Trophoblast cell (in vitro differentiated cells and primary cell): Measurements from ENCODE around the gene SLC25A4.

ENCODE experiments used
- DNase-seq, 2 donors: peaks; one replicate each; pipeline ENCODE4 v3.0.0-alpha.2; 2016
- H2AFZ ChIP-seq: 2 replicates; pipeline ENCODE4 v1.6.1; 2013; ENCODE audit warnings: low read length, moderate library complexity, mild to moderate bottlenecking; ENCODE audit not compliant: insufficient read depth, poor library complexity
- H2AK5ac ChIP-seq: 2 replicates; pipeline ENCODE4 v1.6.1; 2013; ENCODE audit warnings: mild to moderate bottlenecking, low read length
- H2BK120ac ChIP-seq: 2 replicates; pipeline ENCODE4 v1.6.1; 2013; ENCODE audit warnings: low read length, mild to moderate bottlenecking, moderate library complexity; ENCODE audit not compliant: insufficient read depth, poor library complexity
- H2BK12ac ChIP-seq: 2 replicates; pipeline ENCODE4 v1.6.1; 2013; ENCODE audit warnings: mild to moderate bottlenecking, low read length, moderate library complexity
- H2BK5ac ChIP-seq: 2 replicates; pipeline ENCODE4 v1.6.1; 2013; ENCODE audit warnings: low read length, low read depth, moderate library complexity, mild to moderate bottlenecking; ENCODE audit not compliant: poor library complexity
- H3K14ac ChIP-seq: 2 replicates; pipeline ENCODE4 v1.6.1; 2013; ENCODE audit warnings: mild to moderate bottlenecking, low read length
- H3K18ac ChIP-seq: 2 replicates; pipeline ENCODE4 v1.6.1; 2013; ENCODE audit warnings: mild to moderate bottlenecking, low read length
- H3K23ac ChIP-seq: 2 replicates; pipeline ENCODE4 v1.6.1; 2013; ENCODE audit warnings: low read length
- H3K27ac ChIP-seq: 2 replicates; pipeline ENCODE4 v1.5.1; 2013; ENCODE audit warnings: low read depth, mild to moderate bottlenecking, inconsistent platforms, low read length, moderate library complexity
- H3K27me3 ChIP-seq: 2 replicates; pipeline ENCODE4 v1.6.1; 2013; ENCODE audit warnings: inconsistent platforms, mild to moderate bottlenecking, low read length, moderate library complexity; ENCODE audit not compliant: insufficient read depth
- H3K36me3 ChIP-seq, 2 experiments: 1 replicate in 1 of 2; 2 replicates in 1 of 2; pipeline ENCODE4 v1.6.1; 2013; ENCODE audit warnings: low read length in 2 of 2, mild to moderate bottlenecking in 2 of 2, moderate library complexity in 1 of 2; ENCODE audit not compliant: insufficient read depth in 2 of 2, control insufficient read depth in 1 of 2
- H3K4ac ChIP-seq: 2 replicates; pipeline ENCODE4 v1.6.1; 2013; ENCODE audit warnings: low read depth, mild to moderate bottlenecking, low read length, moderate library complexity
- H3K4me1 ChIP-seq, 2 experiments: 1 replicate in 1 of 2; 2 replicates in 1 of 2; pipeline ENCODE4 v1.6.1; 2013; ENCODE audit warnings: low read length in 2 of 2, mild to moderate bottlenecking in 2 of 2, moderate library complexity in 1 of 2; ENCODE audit not compliant: insufficient read depth in 2 of 2, control insufficient read depth in 1 of 2
- H3K4me2 ChIP-seq: 2 replicates; pipeline ENCODE4 v1.6.1; 2013; ENCODE audit warnings: inconsistent platforms, mild to moderate bottlenecking, low read length, moderate library complexity
- H3K4me3 ChIP-seq: 2 replicates; pipeline ENCODE4 v1.5.1; 2013; ENCODE audit warnings: mild to moderate bottlenecking, low read depth, low read length, inconsistent platforms
- H3K79me1 ChIP-seq: one replicate; pipeline ENCODE4 v1.6.1; 2013; ENCODE audit warnings: low read length
- H3K79me2 ChIP-seq: 2 replicates; pipeline ENCODE4 v1.6.1; 2013; ENCODE audit warnings: low read length, mild to moderate bottlenecking; ENCODE audit not compliant: control insufficient read depth, insufficient read depth, poor library complexity
- H3K9ac ChIP-seq: 2 replicates; pipeline ENCODE4 v1.6.1; 2013; ENCODE audit warnings: mild to moderate bottlenecking, low read length
- H3K9me3 ChIP-seq: 2 replicates; pipeline ENCODE4 v1.6.1; 2013; ENCODE audit warnings: low read depth, mild to moderate bottlenecking, control low read depth, inconsistent platforms, low read length; ENCODE audit not compliant: insufficient read depth
- H4K12ac ChIP-seq: 2 replicates; pipeline ENCODE4 v1.6.1; 2013; ENCODE audit warnings: low read depth, mild to moderate bottlenecking, low read length, moderate library complexity
- H4K8ac ChIP-seq: 2 replicates; pipeline ENCODE4 v1.6.1; 2013; ENCODE audit warnings: low read depth, mild to moderate bottlenecking, low read length, moderate library complexity
- H4K91ac ChIP-seq: one replicate; pipeline ENCODE4 v1.6.1; 2013; ENCODE audit warnings: low read depth, mild to moderate bottlenecking, low read length, moderate library complexity
- WGBS: extraction: QIAGEN DNeasy Blood & Tissue Kit; methylation state at CpG from one replicate; pipeline ENCODE4 v1.1.7; 2013; ENCODE audit warnings: missing lambda C conversion rate; ENCODE audit not compliant: insufficient read length, insufficient coverage; ENCODE audit errors: extremely low coverage; 5-methylcytosine and 5-hydroxymethylcytosine counted together

SLC25A4 gene

GRCh38 chr4:185149392-185149791, 6.3 kb downstream of the SLC25A4 start:
- Histone ChIP-seq H3K79me2 (no peaks in the 10 kb centered on the region), H3K23ac (no peak overlapping the region), H3K27ac (peak overlapping the region; percentile 76), H3K79me1 (peaks cover 6% of the 10 kb centered on the region), H4K91ac (no peak overlapping the region), H3K4me2 (peak overlapping the region; percentile 4), H2BK5ac (no peak overlapping the region), H2BK12ac (no peak overlapping the region), H2BK120ac (no peak overlapping the region), H3K4ac (no peak overlapping the region), H3K9ac (no peak overlapping the region), H3K4me1 (peaks cover 14 to 20% of the 10 kb centered on the region in 2 experiments), H2AFZ (no peak overlapping the region), H3K27me3 (no peaks in the 10 kb centered on the region), H3K9me3 (no peaks in the 10 kb centered on the region), H3K36me3 (peaks cover 14% of the 10 kb centered on the region in 2 experiments), H2AK5ac (no peak overlapping the region), H4K8ac (no peak overlapping the region), H3K4me3 (no peak overlapping the region), H3K14ac (no peak overlapping the region), H3K18ac (no peak overlapping the region), H4K12ac (no peak overlapping the region)
- DNase-seq, result peak; percentile 97 to 99
- no CpG with 5 or more reads among the region's 12 CpGs for WGBS

GRCh38 chr4:185151296-185151695, 8.2 kb downstream of the SLC25A4 start:
- Histone ChIP-seq H4K12ac (no peak overlapping the region), H3K79me1 (peaks cover 6% of the 10 kb centered on the region), H3K4me3 (no peak overlapping the region), H3K4me2 (no peak overlapping the region), H3K4ac (no peak overlapping the region), H4K8ac (no peak overlapping the region), H3K18ac (no peak overlapping the region), H3K4me1 (peaks cover 12 to 16% of the 10 kb centered on the region in 2 experiments), H2AFZ (no peak overlapping the region), H4K91ac (no peak overlapping the region), H3K9ac (no peak overlapping the region), H3K27me3 (no peaks in the 10 kb centered on the region), H3K23ac (no peak overlapping the region), H2BK5ac (no peak overlapping the region), H3K79me2 (no peaks in the 10 kb centered on the region), H3K27ac (no peak overlapping the region), H3K14ac (no peak overlapping the region), H2BK12ac (no peak overlapping the region), H3K9me3 (no peaks in the 10 kb centered on the region), H2BK120ac (no peak overlapping the region), H3K36me3 (peaks cover 5% of the 10 kb centered on the region in 2 experiments), H2AK5ac (no peak overlapping the region)
- DNase-seq, result no peak
- no CpG with 5 or more reads among the region's 1 CpG for WGBS

GRCh38 chr4:185165605-185166063, 22.6 kb downstream of the SLC25A4 start:
- H3K4me3 ChIP-seq, result no peak overlapping the region
- H3K4me1 ChIP-seq, result no peaks in the 10 kb centered on the region
- H3K79me1 ChIP-seq, result no peaks in the 10 kb centered on the region
- no peak overlapping the region for H4K91ac ChIP-seq
- peaks cover 6 to 7% of the 10 kb centered on the region in 2 experiments for H3K36me3 ChIP-seq
- H3K27ac ChIP-seq, result no peak overlapping the region
- no peak overlapping the region for H3K4me2 ChIP-seq
- H2BK12ac ChIP-seq, result no peak overlapping the region
- H4K12ac ChIP-seq, result no peak overlapping the region
- no peak overlapping the region for H3K4ac ChIP-seq
- H3K23ac ChIP-seq, result no peak overlapping the region
- no peak overlapping the region for H2AFZ ChIP-seq
- no peaks in the 10 kb centered on the region for H3K27me3 ChIP-seq
- no peak overlapping the region for H2BK120ac ChIP-seq
- no peaks in the 10 kb centered on the region for H3K9me3 ChIP-seq
- H3K14ac ChIP-seq, result no peak overlapping the region
- no peak overlapping the region for H2AK5ac ChIP-seq
- H3K9ac ChIP-seq, result no peak overlapping the region
- no peak overlapping the region for H4K8ac ChIP-seq
- WGBS, result no CpG with 5 or more reads among the region's 2 CpGs
- no peak overlapping the region for H3K18ac ChIP-seq
- no peak for DNase-seq
- H2BK5ac ChIP-seq, result no peak overlapping the region
- H3K79me2 ChIP-seq, result no peaks in the 10 kb centered on the region

- Histone ChIP-seq H2BK12ac (no peak overlapping the region), H2AK5ac (no peak overlapping the region), H2BK5ac (no peak overlapping the region), H3K79me2 (no peaks in the 10 kb centered on the region), H2BK120ac (no peak overlapping the region), H3K79me1 (no peaks in the 10 kb centered on the region), H3K4me3 (no peak overlapping the region), H3K4me1 (no peaks in the 10 kb centered on the region), H3K4ac (no peak overlapping the region), H3K18ac (no peak overlapping the region), H3K27ac (no peak overlapping the region), H4K12ac (no peak overlapping the region), H3K23ac (no peak overlapping the region), H2AFZ (no peak overlapping the region), H4K91ac (no peak overlapping the region), H3K4me2 (no peak overlapping the region), H3K9me3 (no peaks in the 10 kb centered on the region), H3K14ac (no peak overlapping the region), H3K9ac (no peak overlapping the region), H3K27me3 (no peaks in the 10 kb centered on the region), H4K8ac (no peak overlapping the region), H3K36me3 (peaks cover 6 to 7% of the 10 kb centered on the region in 2 experiments)
- no CpG with 5 or more reads among the region's 9 CpGs for WGBS
- peak in 1 of 2 donors; percentile 14 for DNase-seq
Measured at GRCh38 chr4:185167234-185167633, 24.2 kb downstream of the SLC25A4 start.
